Measurements from ENCODE around the gene LEPR. TPM values are rescaled to one million over a fixed set of nuclear protein-coding genes. Genes with fewer than 3 reads are reported as not detected.

Gene LEPR, protein sequence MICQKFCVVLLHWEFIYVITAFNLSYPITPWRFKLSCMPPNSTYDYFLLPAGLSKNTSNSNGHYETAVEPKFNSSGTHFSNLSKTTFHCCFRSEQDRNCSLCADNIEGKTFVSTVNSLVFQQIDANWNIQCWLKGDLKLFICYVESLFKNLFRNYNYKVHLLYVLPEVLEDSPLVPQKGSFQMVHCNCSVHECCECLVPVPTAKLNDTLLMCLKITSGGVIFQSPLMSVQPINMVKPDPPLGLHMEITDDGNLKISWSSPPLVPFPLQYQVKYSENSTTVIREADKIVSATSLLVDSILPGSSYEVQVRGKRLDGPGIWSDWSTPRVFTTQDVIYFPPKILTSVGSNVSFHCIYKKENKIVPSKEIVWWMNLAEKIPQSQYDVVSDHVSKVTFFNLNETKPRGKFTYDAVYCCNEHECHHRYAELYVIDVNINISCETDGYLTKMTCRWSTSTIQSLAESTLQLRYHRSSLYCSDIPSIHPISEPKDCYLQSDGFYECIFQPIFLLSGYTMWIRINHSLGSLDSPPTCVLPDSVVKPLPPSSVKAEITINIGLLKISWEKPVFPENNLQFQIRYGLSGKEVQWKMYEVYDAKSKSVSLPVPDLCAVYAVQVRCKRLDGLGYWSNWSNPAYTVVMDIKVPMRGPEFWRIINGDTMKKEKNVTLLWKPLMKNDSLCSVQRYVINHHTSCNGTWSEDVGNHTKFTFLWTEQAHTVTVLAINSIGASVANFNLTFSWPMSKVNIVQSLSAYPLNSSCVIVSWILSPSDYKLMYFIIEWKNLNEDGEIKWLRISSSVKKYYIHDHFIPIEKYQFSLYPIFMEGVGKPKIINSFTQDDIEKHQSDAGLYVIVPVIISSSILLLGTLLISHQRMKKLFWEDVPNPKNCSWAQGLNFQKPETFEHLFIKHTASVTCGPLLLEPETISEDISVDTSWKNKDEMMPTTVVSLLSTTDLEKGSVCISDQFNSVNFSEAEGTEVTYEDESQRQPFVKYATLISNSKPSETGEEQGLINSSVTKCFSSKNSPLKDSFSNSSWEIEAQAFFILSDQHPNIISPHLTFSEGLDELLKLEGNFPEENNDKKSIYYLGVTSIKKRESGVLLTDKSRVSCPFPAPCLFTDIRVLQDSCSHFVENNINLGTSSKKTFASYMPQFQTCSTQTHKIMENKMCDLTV
- 10.2 and 11.6 TPM in 2 replicates for total RNA-seq

- no peak for TF ChIP-seq CTCF (IDR thresholded peaks at IDR 0.05; ENCODE audit: insufficient read depth, low read length, poor library complexity, severe bottlenecking)
- H3K36me3 ChIP-seq (ENCODE audit: control insufficient read depth, insufficient read depth, low read length) = no peaks in the 10 kb centered on the region
- DNase-seq (ENCODE audit: low read depth) = peak; percentile 55
- H3K27me3 ChIP-seq (ENCODE audit: control insufficient read depth, insufficient read depth, low read length) = no peaks in the 10 kb centered on the region
- H3K4me3 ChIP-seq (ENCODE audit: low read depth, low read length) = peak within 1 kb of the TSS; percentile 95
Observed at GRCh38 chr1:65420590-65421350, at the start of gene LEPR, which contains the start of gene LEPROT. TSS of gene LEPR (plus strand) at chr1:65420668. CDS start at chr1:65565566, 144,898 bp downstream. TSS of gene LEPROT (plus strand) at chr1:65420668. CDS start at chr1:65420725, 57 bp downstream.

- Histone ChIP-seq H3K27me3 (ENCODE audit: control insufficient read depth, insufficient read depth, low read length) (no peaks in the 10 kb centered on the region), H3K36me3 (ENCODE audit: control insufficient read depth, insufficient read depth, low read length) (no peaks in the 10 kb centered on the region), H3K4me3 (ENCODE audit: low read depth, low read length) (no peak overlapping the region)
- no peak for DNase-seq (ENCODE audit: low read depth)
- TF ChIP-seq CTCF (IDR thresholded peaks at IDR 0.05; ENCODE audit: insufficient read depth, low read length, poor library complexity, severe bottlenecking) = no peak
Observed at GRCh38 chr1:65371544-65371943, 48.9 kb upstream of the LEPR start.

DNA sequence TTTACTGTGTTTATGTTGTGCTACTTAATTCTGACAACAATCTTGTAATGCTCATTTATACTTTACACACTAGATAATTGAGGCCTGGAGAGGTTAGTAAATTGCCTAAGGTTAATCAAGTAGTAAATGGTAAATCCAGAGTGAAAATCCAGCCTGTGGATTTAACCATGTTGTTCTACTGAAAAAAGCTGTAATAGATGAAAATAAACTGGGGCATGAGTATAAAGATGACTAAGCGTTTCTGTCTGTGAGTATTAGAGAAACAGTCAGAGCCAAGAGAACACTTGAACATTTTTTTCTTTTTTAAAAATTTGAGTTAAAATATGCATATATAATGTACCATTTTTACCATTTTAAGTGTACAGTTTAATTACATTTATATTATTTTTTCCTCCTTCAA, 47.9 kb upstream of the LEPR start:
- H3K36me3 ChIP-seq (ENCODE audit: control insufficient read depth, insufficient read depth, low read length) = no peaks in the 10 kb centered on the region
- no peak for TF ChIP-seq CTCF (IDR thresholded peaks at IDR 0.05; ENCODE audit: insufficient read depth, low read length, poor library complexity, severe bottlenecking)
- no peak overlapping the region for H3K4me3 ChIP-seq (ENCODE audit: low read depth, low read length)
- no peaks in the 10 kb centered on the region for H3K27me3 ChIP-seq (ENCODE audit: control insufficient read depth, insufficient read depth, low read length)
- DNase-seq (ENCODE audit: low read depth) = no peak

- DNase-seq (ENCODE audit: low read depth) = no peak
- H3K27me3 ChIP-seq (ENCODE audit: control insufficient read depth, insufficient read depth, low read length) = no peaks in the 10 kb centered on the region
- H3K4me3 ChIP-seq (ENCODE audit: low read depth, low read length) = no peak overlapping the region
- no peak for TF ChIP-seq CTCF (IDR thresholded peaks at IDR 0.05; ENCODE audit: insufficient read depth, low read length, poor library complexity, severe bottlenecking)
- H3K36me3 ChIP-seq (ENCODE audit: control insufficient read depth, insufficient read depth, low read length) = no peaks in the 10 kb centered on the region
Observed at GRCh38 chr1:65377496-65378246, 42.8 kb upstream of the LEPR start.

Measured in kidney epithelial cell (primary cell).